Measurements from ENCODE around the gene HBA1. TPM values are rescaled to one million over a fixed set of nuclear protein-coding genes. Genes with fewer than 3 reads are reported as not detected.

HBA1 gene
- total and polyA plus RNA-seq, 9 of the 15 experiments (the other 6 are each of a cell fraction or from before 2014, with no cell fraction given) = 128 to 2,388 (median 380) TPM

- Histone ChIP-seq H3K9me3 (replicated peaks; ENCODE audit: control insufficient read depth, insufficient read depth, low read depth, low read length) (no peaks in the 10 kb centered on the region), H4K20me1 (replicated peaks; ENCODE audit: control insufficient read depth, insufficient read depth, low read length) (no peaks in the 10 kb centered on the region), H3K9ac (ENCODE audit: insufficient read depth in 1 of 2, low read depth in 2 of 2, low read length in 2 of 2) (no peak overlapping the region), H3K27me3 (ENCODE audit: control insufficient read depth in 2 of 2, insufficient read depth in 2 of 2, low read length in 2 of 2) (no peaks in the 10 kb centered on the region), H3K4me3 (no peak overlapping the region), H3K27ac (ENCODE audit: extremely low read depth, low read depth, low read length) (no peak overlapping the region), H3K4me2 (ENCODE audit: insufficient read depth, low read length) (no peak overlapping the region), H3K9me1 (ENCODE audit: control insufficient read depth, insufficient read depth, low read length) (no peaks in the 10 kb centered on the region), H2AFZ (ENCODE audit: low read depth, low read length) (no peak overlapping the region), H3K79me2 (ENCODE audit: control insufficient read depth, insufficient read depth, low read length) (no peaks in the 10 kb centered on the region), H3K4me1 (replicated peaks in 1 of 2; ENCODE audit: control insufficient read depth in 2 of 2, insufficient read depth in 2 of 2, low read length in 2 of 2) (no peaks in the 10 kb centered on the region), H3K36me3 (ENCODE audit: control insufficient read depth, insufficient read depth, low read length) (peaks cover 87% of the 10 kb centered on the region)
- no TSS peak for BruUV-seq (replicated peaks)
- ATAC-seq (no peak), DNase-seq (ENCODE audit: extremely low read depth in 1 of 4, low spot score in 3 of 4) (no peak), FAIRE-seq (no peak)
- intact Hi-C loops (cut with micrococcal nuclease) = no loop called here
- CTCF ChIA-PET (ENCODE audit: low intra/inter-chr PET ratio) = no interaction called here
- TF ChIP-seq CCNT2 (IDR thresholded peaks at IDR 0.05; ENCODE audit: borderline replicate concordance, extremely low read depth, insufficient read length, low read depth, low read length) = no peak
- TF ChIP-seq RBM17 (IDR thresholded peaks at IDR 0.05; ENCODE audit: borderline replicate concordance, low read depth, low read length) = no peak
- TF ChIP-seq ZNF79 (CRISPR knock-in tag; IDR thresholded peaks at IDR 0.05; ENCODE audit: low read depth) = no peak
- TF ChIP-seq FOXP1 (CRISPR knock-in tag; IDR thresholded peaks at IDR 0.05) = no peak
- TF ChIP-seq ARID1B (IDR thresholded peaks at IDR 0.05) = no peak
- TF ChIP-seq RBM15 (IDR thresholded peaks at IDR 0.05; ENCODE audit: insufficient read depth, low read length) = no peak
- TF ChIP-seq ZNF133 (CRISPR knock-in tag; IDR thresholded peaks at IDR 0.05) = no peak
- no peak for TF ChIP-seq SNAPC5 (CRISPR knock-in tag; IDR thresholded peaks at IDR 0.05)
- no peak for TF ChIP-seq PYGO2 (tag; IDR thresholded peaks at IDR 0.05)
- TF ChIP-seq ZNF212 (CRISPR knock-in tag; IDR thresholded peaks at IDR 0.05) = no peak
- no peak for TF ChIP-seq NRF1 (conservative IDR thresholded peaks at IDR 0.05 in 1 of 2, IDR thresholded peaks at IDR 0.05 in 1 of 2)
- TF ChIP-seq SIN3A (IDR thresholded peaks at IDR 0.05; ENCODE audit: borderline replicate concordance in 2 of 2, control insufficient read depth in 1 of 2, low read depth in 2 of 2, low read length in 2 of 2) = no peak
- no peak for TF ChIP-seq SMAD2 (IDR thresholded peaks at IDR 0.05; ENCODE audit: low read depth, low read length)
- no peak for TF ChIP-seq SMARCB1 (IDR thresholded peaks at IDR 0.05; ENCODE audit: insufficient read length, low read depth)
- WGBS (ENCODE audit: insufficient coverage, low coverage, missing lambda C conversion rate) = 95% methylated on average over 2 of the region's 5 CpGs
- POLR2A ChIA-PET = interaction anchor here (1.7 kb wide), 1 partner anchor 13 kb away, joined by 4 read pairs; no protein-coding TSS in a partner anchor
- in situ Hi-C loops (cut with MboI) = no loop called here
These were observed 23.9 kb downstream of the HBA1 start for GRCh38 chr16:200388-200787.
